ENCODE results near the gene SRGAP3.

SRGAP3 gene

DNA sequence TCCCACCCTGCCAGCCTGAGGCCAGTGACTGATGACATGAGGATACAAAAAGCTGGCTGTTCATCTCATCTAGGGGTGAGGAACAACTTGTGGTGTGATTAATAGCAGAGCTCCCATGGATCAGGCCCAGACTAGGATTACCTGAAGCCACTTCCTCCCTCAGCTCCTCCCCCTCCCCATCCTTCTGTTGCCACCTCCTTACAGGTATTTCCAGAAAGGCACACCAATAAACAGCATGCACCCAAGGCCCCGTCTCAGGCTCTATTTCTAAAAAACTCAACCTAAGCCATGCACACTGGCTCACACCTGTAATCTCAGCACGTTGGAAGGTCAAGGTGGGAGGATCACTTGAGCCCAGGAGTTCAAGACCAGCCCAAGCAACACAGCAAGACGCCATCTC is 54.1 kb downstream of the SRGAP3 start:
- no peak overlapping the region for H3K27ac ChIP-seq (ENCODE audit: insufficient read depth in 1 of 2, low read depth in 1 of 2, low read length in 2 of 2, poor library complexity in 1 of 2, severe bottlenecking in 2 of 2)
- no peaks in the 10 kb centered on the region for H3K4me1 ChIP-seq (ENCODE audit: control extremely low read depth in 1 of 4, control insufficient read depth in 4 of 4, insufficient read depth in 4 of 4, low read length in 3 of 4)
- no peak for DNase-seq
- ChIA-PET POLR2A (interaction anchor here (0.6 kb wide), 1 partner anchor 203 kb away, joined by 3 read pairs; no protein-coding TSS in a partner anchor), CTCF (no interaction called here)
- no peaks in the 10 kb centered on the region for H3K36me3 ChIP-seq (ENCODE audit: control insufficient read depth in 4 of 4, insufficient read depth in 4 of 4, low read length in 3 of 4)
- WGBS (ENCODE audit: insufficient coverage): 86% methylated on average over 2 of the region's 3 CpGs
- H3K27me3 ChIP-seq (replicated peaks in 2 of 5; ENCODE audit: control insufficient read depth in 4 of 5, insufficient read depth in 5 of 5, low read length in 4 of 5): no peaks in the 10 kb centered on the region
- H3K4me3 ChIP-seq (ENCODE audit: control insufficient read depth in 1 of 7, extremely low read depth in 1 of 7, insufficient read depth in 4 of 7, low read depth in 2 of 7, low read length in 6 of 7): no peak overlapping the region
- peaks cover 0 to 3% (median 2%) of the 10 kb centered on the region in 5 experiments for H3K9me3 ChIP-seq (ENCODE audit: control extremely low read depth in 1 of 5, control insufficient read depth in 4 of 5, insufficient read depth in 2 of 5, low read depth in 1 of 5, low read length in 4 of 5)

DNA sequence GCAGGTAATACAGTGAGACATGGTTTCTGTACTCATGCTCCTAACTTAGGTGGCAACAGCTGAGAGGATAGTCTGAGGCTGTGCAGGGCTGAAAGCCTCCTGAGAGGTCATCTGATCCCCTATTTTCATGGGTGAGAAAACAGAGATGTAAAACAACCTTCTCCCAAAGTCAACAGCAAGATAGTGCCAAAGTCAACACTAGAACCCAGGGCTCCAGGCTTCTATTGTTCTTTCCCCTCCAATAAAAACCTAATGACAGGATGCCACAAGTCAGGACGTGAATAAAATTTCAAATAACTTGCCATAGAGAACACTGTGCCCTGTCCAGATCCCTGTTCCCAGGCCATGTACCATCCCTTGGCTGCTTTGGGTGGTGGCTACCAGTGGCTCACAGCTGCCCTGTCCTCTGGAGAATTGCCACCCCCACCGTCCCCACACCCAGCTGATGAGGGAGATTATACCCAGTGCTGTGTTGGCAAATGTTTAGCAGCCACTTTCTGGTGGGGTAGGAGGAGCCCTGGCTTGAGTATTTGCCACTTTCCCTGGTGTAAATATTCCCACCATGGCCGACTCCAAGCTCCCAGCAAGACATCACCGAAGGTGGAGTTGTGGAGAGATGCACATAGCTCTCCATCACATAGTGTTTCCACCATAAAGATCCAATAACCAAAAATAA is 54.8 kb downstream of the SRGAP3 start:
- no peak for DNase-seq
- Histone ChIP-seq H3K4me3 (ENCODE audit: control insufficient read depth in 1 of 7, extremely low read depth in 1 of 7, insufficient read depth in 4 of 7, low read depth in 2 of 7, low read length in 6 of 7) (no peak overlapping the region), H3K36me3 (ENCODE audit: control insufficient read depth in 4 of 4, insufficient read depth in 4 of 4, low read length in 3 of 4) (no peaks in the 10 kb centered on the region), H3K9me3 (ENCODE audit: control extremely low read depth in 1 of 5, control insufficient read depth in 4 of 5, insufficient read depth in 2 of 5, low read depth in 1 of 5, low read length in 4 of 5) (peaks cover 0 to 3% (median 2%) of the 10 kb centered on the region in 5 experiments), H3K27ac (ENCODE audit: insufficient read depth in 1 of 2, low read depth in 1 of 2, low read length in 2 of 2, poor library complexity in 1 of 2, severe bottlenecking in 2 of 2) (no peak overlapping the region), H3K4me1 (ENCODE audit: control extremely low read depth in 1 of 4, control insufficient read depth in 4 of 4, insufficient read depth in 4 of 4, low read length in 3 of 4) (no peaks in the 10 kb centered on the region), H3K27me3 (replicated peaks in 2 of 5; ENCODE audit: control insufficient read depth in 4 of 5, insufficient read depth in 5 of 5, low read length in 4 of 5) (no peaks in the 10 kb centered on the region)
- POLR2A ChIA-PET: interaction anchor here (0.6 kb wide), 1 partner anchor 203 kb away, joined by 3 read pairs; no protein-coding TSS in a partner anchor
- WGBS (ENCODE audit: insufficient coverage): 100% methylated on average over 1 of the region's 4 CpGs
- CTCF ChIA-PET: no interaction called here

DNA sequence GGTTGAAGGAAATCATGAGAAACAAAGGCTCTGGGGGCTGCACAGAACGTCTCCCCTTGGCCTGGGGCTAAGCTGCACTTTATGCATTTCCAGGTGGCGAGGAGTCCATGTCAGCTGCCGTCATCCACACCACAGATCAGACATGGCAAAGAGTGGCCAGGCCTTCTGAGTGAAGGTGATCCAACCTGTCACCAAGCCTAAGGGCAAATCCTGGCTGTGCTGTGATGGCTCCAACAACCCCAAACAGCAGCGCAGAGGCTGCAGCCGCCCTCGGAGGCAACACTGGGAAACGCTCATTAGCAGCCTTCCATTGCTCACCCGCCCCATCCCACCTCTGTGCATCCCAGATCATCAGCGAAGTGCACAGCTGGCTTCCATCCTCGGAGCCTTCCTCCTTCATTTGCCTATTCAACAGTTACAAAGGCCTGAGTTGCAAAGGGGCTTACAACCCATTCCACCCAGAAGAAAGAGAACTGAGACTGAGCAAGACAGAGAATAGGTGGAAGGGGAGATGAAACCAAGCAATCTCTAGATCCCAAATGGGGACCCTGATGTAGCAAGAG is 55.7 kb downstream of the SRGAP3 start:
- CTCF ChIA-PET: no interaction called here
- 97% methylated on average over 8 of the region's 10 CpGs for WGBS (ENCODE audit: insufficient coverage)
- H3K4me1 ChIP-seq (ENCODE audit: control extremely low read depth in 1 of 4, control insufficient read depth in 4 of 4, insufficient read depth in 4 of 4, low read length in 3 of 4): no peaks in the 10 kb centered on the region

DNA sequence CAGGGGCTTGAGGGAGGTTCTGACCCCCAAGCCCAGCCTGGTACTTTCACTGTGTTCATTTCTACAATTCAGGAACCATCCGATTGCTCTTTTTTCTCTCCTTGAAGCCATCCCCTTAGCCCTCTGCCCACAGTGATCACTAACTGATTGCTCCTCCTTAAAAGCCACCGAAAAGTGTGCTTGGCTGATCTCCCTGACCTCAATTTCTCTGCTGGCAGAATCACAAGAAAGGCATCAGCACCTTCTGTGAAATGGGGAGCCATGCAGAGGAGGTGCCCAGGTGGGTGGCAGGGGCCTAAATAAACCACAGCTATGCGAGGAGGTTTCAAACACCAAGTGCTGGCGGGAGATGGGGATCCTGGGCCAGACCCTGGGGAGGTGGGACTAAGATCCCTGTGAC is 56.2 kb downstream of the SRGAP3 start:
- Histone ChIP-seq H3K27me3 (replicated peaks in 2 of 5; ENCODE audit: control insufficient read depth in 4 of 5, insufficient read depth in 5 of 5, low read length in 4 of 5) (no peaks in the 10 kb centered on the region), H3K36me3 (ENCODE audit: control insufficient read depth in 4 of 4, insufficient read depth in 4 of 4, low read length in 3 of 4) (no peaks in the 10 kb centered on the region), H3K9me3 (ENCODE audit: control extremely low read depth in 1 of 5, control insufficient read depth in 4 of 5, insufficient read depth in 2 of 5, low read depth in 1 of 5, low read length in 4 of 5) (peaks cover 0 to 3% (median 2%) of the 10 kb centered on the region in 5 experiments), H3K27ac (ENCODE audit: insufficient read depth in 1 of 2, low read depth in 1 of 2, low read length in 2 of 2, poor library complexity in 1 of 2, severe bottlenecking in 2 of 2) (no peak overlapping the region), H3K4me3 (ENCODE audit: control insufficient read depth in 1 of 7, extremely low read depth in 1 of 7, insufficient read depth in 4 of 7, low read depth in 2 of 7, low read length in 6 of 7) (no peak overlapping the region), H3K4me1 (ENCODE audit: control extremely low read depth in 1 of 4, control insufficient read depth in 4 of 4, insufficient read depth in 4 of 4, low read length in 3 of 4) (no peaks in the 10 kb centered on the region)
- DNase-seq: no peak
- POLR2A ChIA-PET: no interaction called here
- CTCF ChIA-PET: no interaction called here
- WGBS (ENCODE audit: insufficient coverage): 98% methylated on average over 4 of the region's 4 CpGs

More for the DNA sequence above, 55.7 kb downstream of the SRGAP3 start:
- no peaks in the 10 kb centered on the region for H3K36me3 ChIP-seq (ENCODE audit: control insufficient read depth in 4 of 4, insufficient read depth in 4 of 4, low read length in 3 of 4)
- POLR2A ChIA-PET: no interaction called here
- no peak for DNase-seq
- no peaks in the 10 kb centered on the region for H3K27me3 ChIP-seq (replicated peaks in 2 of 5; ENCODE audit: control insufficient read depth in 4 of 5, insufficient read depth in 5 of 5, low read length in 4 of 5)
- H3K27ac ChIP-seq (ENCODE audit: insufficient read depth in 1 of 2, low read depth in 1 of 2, low read length in 2 of 2, poor library complexity in 1 of 2, severe bottlenecking in 2 of 2): no peak overlapping the region
- peaks cover 0 to 3% (median 2%) of the 10 kb centered on the region in 5 experiments for H3K9me3 ChIP-seq (ENCODE audit: control extremely low read depth in 1 of 5, control insufficient read depth in 4 of 5, insufficient read depth in 2 of 5, low read depth in 1 of 5, low read length in 4 of 5)
- H3K4me3 ChIP-seq (ENCODE audit: control insufficient read depth in 1 of 7, extremely low read depth in 1 of 7, insufficient read depth in 4 of 7, low read depth in 2 of 7, low read length in 6 of 7): no peak overlapping the region

DNA sequence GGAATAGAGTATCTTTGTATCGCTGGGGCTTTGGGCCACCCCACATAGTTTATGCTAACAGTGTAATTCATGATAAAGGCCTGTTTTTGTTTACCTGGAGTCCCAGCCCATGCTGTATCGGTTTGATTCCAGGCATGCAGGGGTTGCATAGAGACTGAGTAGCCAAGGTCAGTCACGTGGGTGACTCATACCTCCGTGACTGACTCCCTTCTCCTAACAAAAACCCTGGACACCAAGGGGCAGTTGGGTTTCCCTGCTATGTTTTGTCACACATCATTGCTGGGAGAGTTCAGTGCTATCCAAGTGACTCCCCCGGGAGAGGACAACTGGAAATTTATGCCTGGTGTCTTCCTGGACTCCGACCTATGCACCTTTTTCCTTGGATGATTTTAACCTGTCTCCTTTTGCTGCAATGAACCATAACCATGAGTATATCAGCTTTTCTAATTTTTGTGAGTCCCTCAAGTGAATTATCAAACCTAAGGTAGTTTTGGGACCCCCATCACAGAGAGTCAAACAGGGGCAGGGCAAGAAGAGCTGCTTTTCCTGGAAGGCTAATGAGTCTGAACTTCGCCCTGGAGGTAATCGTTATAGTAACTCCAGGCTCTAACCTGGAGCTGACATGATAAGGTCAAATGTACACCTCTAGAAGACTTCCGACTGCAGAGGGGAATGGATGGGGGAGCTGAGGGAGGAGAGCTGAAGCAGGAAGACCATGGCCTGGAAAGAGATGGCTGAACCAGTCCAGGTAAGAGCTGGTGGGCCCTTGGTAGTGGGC is 57.0 kb downstream of the SRGAP3 start:
- Histone ChIP-seq H3K27me3 (replicated peaks in 2 of 5; ENCODE audit: control insufficient read depth in 4 of 5, insufficient read depth in 5 of 5, low read length in 4 of 5) (no peaks in the 10 kb centered on the region), H3K36me3 (ENCODE audit: control insufficient read depth in 4 of 4, insufficient read depth in 4 of 4, low read length in 3 of 4) (no peaks in the 10 kb centered on the region), H3K27ac (ENCODE audit: insufficient read depth in 1 of 2, low read depth in 1 of 2, low read length in 2 of 2, poor library complexity in 1 of 2, severe bottlenecking in 2 of 2) (no peak overlapping the region), H3K9me3 (ENCODE audit: control extremely low read depth in 1 of 5, control insufficient read depth in 4 of 5, insufficient read depth in 2 of 5, low read depth in 1 of 5, low read length in 4 of 5) (peaks cover 0 to 3% (median 2%) of the 10 kb centered on the region in 5 experiments), H3K4me3 (ENCODE audit: control insufficient read depth in 1 of 7, extremely low read depth in 1 of 7, insufficient read depth in 4 of 7, low read depth in 2 of 7, low read length in 6 of 7) (no peak overlapping the region), H3K4me1 (ENCODE audit: control extremely low read depth in 1 of 4, control insufficient read depth in 4 of 4, insufficient read depth in 4 of 4, low read length in 3 of 4) (no peaks in the 10 kb centered on the region)
- ChIA-PET CTCF (no interaction called here), POLR2A (no interaction called here)
- WGBS (ENCODE audit: insufficient coverage): 98% methylated on average over 9 of the region's 9 CpGs
- no peak for DNase-seq

DNA sequence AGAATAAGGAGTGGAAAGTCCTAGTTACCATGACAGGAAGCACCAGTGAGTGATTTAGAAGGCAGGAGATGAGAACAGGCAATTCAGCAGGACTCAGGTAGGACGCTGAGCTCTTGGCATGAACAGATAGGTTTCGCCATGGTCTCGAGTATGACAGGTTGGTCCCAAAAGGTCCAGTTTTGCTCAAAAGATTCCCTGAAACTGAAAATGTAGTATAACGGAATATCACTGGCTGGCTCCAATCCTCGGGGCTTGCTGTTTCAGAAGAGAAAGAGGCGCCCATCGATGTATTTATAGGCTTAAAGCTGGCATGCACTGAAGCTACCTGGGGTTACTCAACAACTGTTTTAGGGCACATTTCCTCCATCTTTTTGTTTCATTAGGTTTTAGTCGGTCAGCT is 59.2 kb downstream of the SRGAP3 start:
- Histone ChIP-seq H3K4me3 (ENCODE audit: control insufficient read depth in 1 of 7, extremely low read depth in 1 of 7, insufficient read depth in 4 of 7, low read depth in 2 of 7, low read length in 6 of 7) (no peak overlapping the region), H3K4me1 (ENCODE audit: control extremely low read depth in 1 of 4, control insufficient read depth in 4 of 4, insufficient read depth in 4 of 4, low read length in 3 of 4) (no peaks in the 10 kb centered on the region), H3K27ac (ENCODE audit: insufficient read depth in 1 of 2, low read depth in 1 of 2, low read length in 2 of 2, poor library complexity in 1 of 2, severe bottlenecking in 2 of 2) (no peak overlapping the region), H3K27me3 (replicated peaks in 2 of 5; ENCODE audit: control insufficient read depth in 4 of 5, insufficient read depth in 5 of 5, low read length in 4 of 5) (no peaks in the 10 kb centered on the region), H3K36me3 (ENCODE audit: control insufficient read depth in 4 of 4, insufficient read depth in 4 of 4, low read length in 3 of 4) (no peaks in the 10 kb centered on the region), H3K9me3 (ENCODE audit: control extremely low read depth in 1 of 5, control insufficient read depth in 4 of 5, insufficient read depth in 2 of 5, low read depth in 1 of 5, low read length in 4 of 5) (peaks cover 0 to 3% (median 2%) of the 10 kb centered on the region in 5 experiments)
- ChIA-PET POLR2A (no interaction called here), CTCF (no interaction called here)
- DNase-seq: no peak
- WGBS (ENCODE audit: insufficient coverage): 98% methylated on average over 6 of the region's 8 CpGs

DNA sequence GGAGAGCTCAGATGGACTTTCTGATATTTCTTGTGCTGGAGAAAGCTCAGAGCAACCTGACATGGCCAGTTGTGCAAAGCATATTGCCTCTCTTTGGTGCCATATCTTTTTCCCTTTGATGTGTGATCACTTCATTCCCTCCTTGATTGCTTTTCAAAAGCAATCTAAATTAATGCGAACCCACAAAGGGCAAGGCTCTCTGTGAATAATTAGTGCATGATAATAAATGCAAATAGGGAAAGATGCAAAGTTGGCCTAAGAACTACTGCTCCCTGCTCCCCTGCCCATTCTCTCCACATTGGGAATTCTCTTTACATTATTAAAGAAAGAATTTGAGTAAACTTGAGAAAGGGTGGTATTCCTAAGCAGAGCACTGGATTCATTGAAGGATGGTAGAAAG is 60.9 kb downstream of the SRGAP3 start:
- WGBS (ENCODE audit: insufficient coverage): no CpG with 5 or more reads among the region's 1 CpG
- CTCF ChIA-PET: no interaction called here

More for the DNA sequence above, 60.9 kb downstream of the SRGAP3 start:
- Histone ChIP-seq H3K9me3 (ENCODE audit: control extremely low read depth in 1 of 5, control insufficient read depth in 4 of 5, insufficient read depth in 2 of 5, low read depth in 1 of 5, low read length in 4 of 5) (peaks cover 0 to 3% (median 0%) of the 10 kb centered on the region in 5 experiments), H3K27me3 (replicated peaks in 2 of 5; ENCODE audit: control insufficient read depth in 4 of 5, insufficient read depth in 5 of 5, low read length in 4 of 5) (no peaks in the 10 kb centered on the region), H3K4me3 (ENCODE audit: control insufficient read depth in 1 of 7, extremely low read depth in 1 of 7, insufficient read depth in 4 of 7, low read depth in 2 of 7, low read length in 6 of 7) (no peak overlapping the region), H3K36me3 (ENCODE audit: control insufficient read depth in 4 of 4, insufficient read depth in 4 of 4, low read length in 3 of 4) (no peaks in the 10 kb centered on the region), H3K4me1 (ENCODE audit: control extremely low read depth in 1 of 4, control insufficient read depth in 4 of 4, insufficient read depth in 4 of 4, low read length in 3 of 4) (no peaks in the 10 kb centered on the region), H3K27ac (ENCODE audit: insufficient read depth in 1 of 2, low read depth in 1 of 2, low read length in 2 of 2, poor library complexity in 1 of 2, severe bottlenecking in 2 of 2) (no peak overlapping the region)
- no peak for DNase-seq
- POLR2A ChIA-PET: no interaction called here

Measured in common myeloid progenitor, CD34-positive (primary cell).